GM21381 (cell line): ENCODE results near the gene AHCYL2.
"Not testable (repeated sequence)": the region's sequence is repeated elsewhere in the genome, so short reads cannot be mapped to it uniquely, and the experiment has no call there.

ENCODE experiments used
- ATAC-seq: cut with Tn5 transposase; IDR thresholded peaks from one replicate; pipeline ENCODE4 v1.9.1; 2021; ENCODE audit warnings: mild to moderate bottlenecking, moderate library complexity; ENCODE audit not compliant: unreplicated experiment

AHCYL2 gene

GRCh38 chr7:129282865-129283264, 58.0 kb downstream of the AHCYL2 start:
- no peak for ATAC-seq

DNA sequence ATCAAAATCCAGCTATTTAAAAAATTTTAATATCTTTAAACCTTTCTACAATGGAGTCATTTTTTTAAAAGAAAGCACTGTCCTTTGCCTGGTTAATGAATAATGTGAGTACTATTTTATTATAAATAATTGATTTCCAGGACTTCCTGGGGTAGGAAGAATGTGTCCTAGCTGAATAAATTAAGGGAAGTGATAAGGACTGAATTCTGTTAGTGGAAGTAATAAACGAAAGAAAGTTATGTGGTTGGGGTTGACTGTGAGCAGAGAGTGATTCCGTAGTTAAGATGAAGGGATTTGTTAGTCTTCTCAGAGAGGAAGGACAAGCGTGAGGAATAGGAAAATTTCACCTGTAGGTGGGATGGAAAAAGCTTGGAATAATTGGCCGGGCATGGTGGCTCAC, 59.1 kb downstream of the AHCYL2 start:
- ATAC-seq, result no peak

DNA sequence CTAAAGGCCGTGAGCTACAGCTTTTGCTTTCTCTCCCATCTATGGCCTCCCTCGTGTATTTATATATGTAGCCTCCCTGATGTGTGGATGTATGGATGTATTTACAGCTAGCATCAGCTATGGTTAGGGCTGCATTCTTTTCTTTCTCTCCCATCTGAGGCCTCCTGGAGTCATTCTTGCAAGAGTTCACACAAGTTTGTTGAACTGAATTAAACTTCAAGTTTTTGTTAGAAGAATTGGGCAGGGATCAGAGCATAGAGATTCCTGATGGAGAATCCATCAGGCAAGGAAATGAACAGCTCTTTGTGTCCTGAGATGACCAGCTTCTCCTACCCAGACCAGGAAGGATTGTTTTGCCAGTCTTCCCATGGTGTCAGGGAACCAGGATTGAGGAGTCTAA, 60.3 kb downstream of the AHCYL2 start:
- no peak for ATAC-seq

DNA sequence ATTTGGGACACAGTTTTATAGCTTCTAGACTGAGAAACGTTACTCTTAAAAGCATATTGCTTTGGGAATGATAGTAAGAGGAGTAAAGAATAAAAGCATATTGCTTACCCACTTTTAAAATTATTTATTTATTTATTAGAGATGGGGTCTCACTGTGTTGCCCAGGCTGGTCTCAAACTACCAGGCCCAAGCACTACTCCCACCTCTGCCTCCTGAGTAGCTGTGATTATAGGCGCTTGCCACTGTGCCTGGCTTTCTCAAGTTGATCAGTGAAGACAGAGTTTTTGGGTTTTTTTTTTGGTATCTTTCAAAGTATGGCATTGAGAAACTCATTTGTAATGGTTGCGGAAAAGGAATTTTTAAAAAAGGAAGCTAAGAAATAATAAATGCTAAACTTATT, 68.0 kb downstream of the AHCYL2 start:
- no peak for ATAC-seq

DNA sequence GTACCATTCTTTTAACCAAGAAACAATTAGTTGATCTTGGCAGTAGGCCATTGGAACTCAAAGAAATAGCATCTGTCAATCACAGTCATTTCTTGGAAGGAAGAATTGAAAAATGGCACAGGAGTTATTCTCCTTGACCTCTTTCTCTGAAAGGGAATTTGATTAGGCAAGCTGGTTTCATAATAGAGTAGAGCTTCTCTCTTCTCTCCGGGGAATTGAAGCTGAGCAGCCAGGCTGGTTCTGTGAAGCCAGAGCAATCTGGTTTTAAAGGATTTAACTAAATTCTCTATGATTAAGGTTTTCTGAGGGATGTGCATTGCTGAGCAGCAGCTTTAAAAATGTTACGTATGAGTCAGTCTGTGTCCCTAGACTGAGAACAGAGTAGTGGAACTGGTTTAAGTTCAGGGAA, 70.2 kb downstream of the AHCYL2 start:
- no peak for ATAC-seq

- ATAC-seq, result no peak
Observed at GRCh38 chr7:129298268-129298893, 73.6 kb downstream of the AHCYL2 start.

DNA sequence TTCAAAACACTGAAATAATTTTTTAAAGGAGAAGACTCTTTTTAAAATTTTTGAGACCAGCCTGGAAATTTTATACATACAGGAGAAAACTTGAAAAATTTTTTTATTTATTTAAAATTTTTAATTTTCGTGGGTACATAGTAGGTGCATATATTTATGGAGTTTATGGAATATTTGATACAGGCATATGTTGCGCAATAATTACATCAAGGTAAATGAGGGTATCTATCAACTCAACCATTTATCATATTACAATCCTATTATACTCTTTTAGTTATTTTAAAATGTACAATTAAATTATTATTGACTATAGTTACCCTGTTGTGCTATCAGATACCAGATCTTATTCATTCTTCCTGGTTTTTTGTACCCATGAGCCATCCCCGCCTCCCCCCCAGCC, 75.1 kb downstream of the AHCYL2 start:
- ATAC-seq, result no peak

DNA sequence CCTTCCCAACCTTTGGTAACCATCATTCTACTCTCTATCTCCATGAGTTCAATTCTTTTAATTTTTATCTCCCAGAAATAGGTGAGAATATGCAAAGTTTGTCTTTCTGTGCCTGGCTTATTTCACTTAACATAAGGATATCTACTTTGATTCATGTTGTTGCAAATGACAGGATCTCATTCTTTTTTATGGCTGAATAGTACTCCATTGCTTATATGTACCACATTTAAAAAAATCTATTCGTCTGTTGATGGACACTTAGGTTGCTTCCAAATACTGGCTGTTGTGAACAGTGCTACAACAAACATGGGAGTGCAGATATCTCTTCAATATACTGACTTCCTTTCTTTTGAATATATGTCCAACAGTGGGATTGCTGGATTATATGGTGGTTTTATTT, 75.5 kb downstream of the AHCYL2 start:
- ATAC-seq, result not testable (repeated sequence)

DNA sequence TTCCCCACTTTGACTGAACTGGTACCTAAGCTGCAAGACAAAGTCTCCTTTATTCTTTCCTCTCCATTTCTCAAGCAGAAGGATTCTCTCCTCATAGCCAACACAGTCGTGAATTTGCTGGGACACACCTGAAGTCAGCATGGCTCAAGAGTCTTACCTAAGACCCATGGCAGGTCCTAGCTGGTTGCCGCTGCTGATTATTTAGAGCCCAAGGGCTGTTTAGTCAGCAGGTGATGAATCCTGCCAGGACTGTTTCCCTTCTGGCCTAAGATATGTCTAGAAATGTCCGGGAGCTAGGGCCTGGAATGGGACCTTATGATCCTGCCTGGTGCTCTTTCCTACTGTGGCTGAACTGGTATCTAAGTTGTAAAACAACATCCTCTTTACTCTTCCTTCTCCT, 82.8 kb downstream of the AHCYL2 start:
- ATAC-seq, result no peak

- no peak for ATAC-seq
Observed at GRCh38 chr7:129308047-129308446, 83.2 kb downstream of the AHCYL2 start.

GRCh38 chr7:129311429-129311828, 86.6 kb downstream of the AHCYL2 start:
- no peak for ATAC-seq

DNA sequence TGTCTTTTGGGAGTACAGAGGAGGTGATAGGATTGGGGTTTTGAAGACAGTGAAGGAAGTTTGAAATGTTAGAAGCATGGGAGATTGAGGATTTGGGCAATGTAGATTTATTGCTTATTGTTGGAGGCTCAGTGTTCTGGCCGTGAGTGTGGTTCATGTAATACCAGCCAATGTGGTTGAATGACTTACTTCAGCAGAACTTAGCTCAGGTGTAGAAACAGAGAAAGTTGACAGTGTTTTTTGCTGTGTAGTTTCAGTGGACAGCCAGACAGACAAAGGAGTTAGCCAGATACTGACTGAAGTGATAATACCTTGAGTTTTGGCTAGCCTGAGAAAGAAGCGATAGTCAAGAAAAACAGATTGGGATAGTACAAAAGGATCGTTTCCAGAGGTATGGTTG, 88.5 kb downstream of the AHCYL2 start:
- ATAC-seq, result no peak

DNA sequence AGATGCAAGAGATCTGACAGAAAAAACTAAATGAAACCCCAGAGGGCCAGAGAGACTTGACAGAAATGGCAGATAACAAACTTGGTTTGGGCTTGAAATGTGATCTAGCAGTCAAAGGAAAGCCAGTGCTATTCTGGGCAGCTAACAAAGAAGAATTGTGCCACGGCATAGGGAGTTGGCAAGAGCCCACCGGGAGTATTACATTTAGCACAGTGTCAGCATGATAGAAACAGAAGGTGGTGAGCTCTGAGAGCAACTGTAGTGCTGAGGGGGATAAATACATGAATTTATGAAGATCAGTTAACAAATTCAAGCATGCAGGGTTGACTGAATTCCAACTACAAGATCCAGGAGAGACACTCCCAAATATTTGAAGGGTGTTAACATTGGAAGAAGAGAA, 91.1 kb downstream of the AHCYL2 start:
- no peak for ATAC-seq

- no peak for ATAC-seq
Observed at GRCh38 chr7:129317450-129317849, 92.6 kb downstream of the AHCYL2 start.

GRCh38 chr7:129327076-129327475, 102.2 kb downstream of the AHCYL2 start:
- ATAC-seq, result no peak

DNA sequence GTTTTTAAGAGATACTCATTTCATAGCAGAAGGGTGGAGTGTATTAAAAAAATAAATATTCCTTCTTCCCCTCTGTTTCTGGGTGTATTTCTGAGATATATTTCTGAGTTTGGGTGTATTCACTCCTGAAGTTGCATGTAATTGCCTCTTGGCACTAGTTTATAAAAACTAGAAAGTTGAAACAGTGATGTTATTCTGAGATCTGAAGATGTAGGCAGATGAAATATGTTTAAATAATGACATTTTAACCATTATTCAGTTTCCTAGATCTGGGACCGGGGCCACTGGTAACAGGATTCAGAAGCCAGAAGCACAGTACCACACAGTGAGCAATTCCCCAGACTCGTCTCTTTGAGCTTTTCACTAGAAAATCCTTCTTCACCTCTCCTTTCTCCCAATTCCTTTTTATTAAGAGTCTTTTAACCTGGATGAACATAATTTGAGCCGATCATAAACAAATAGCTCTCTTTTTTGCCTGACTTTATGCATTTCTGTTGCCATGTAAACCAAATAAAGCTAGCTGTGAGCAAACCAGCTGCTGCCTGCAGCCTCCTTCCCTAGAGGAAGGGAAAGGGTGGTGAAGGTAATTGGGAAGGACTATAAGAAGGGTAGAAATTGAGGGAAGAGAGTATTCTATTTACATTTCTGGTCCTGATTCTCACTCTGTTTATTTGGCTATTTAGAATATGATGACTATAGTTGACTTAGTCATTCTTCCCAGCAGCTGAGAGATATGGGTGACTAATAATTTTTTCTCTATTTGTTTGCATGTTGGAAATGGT, 107.6 kb downstream of the AHCYL2 start:
- no peak for ATAC-seq

- no peak for ATAC-seq
Observed at GRCh38 chr7:129334473-129334872, 109.6 kb downstream of the AHCYL2 start.

- ATAC-seq, result no peak
Observed at GRCh38 chr7:129338450-129338849, 113.6 kb downstream of the AHCYL2 start.

GRCh38 chr7:129341212-129341611, 116.4 kb downstream of the AHCYL2 start:
- ATAC-seq, result no peak

DNA sequence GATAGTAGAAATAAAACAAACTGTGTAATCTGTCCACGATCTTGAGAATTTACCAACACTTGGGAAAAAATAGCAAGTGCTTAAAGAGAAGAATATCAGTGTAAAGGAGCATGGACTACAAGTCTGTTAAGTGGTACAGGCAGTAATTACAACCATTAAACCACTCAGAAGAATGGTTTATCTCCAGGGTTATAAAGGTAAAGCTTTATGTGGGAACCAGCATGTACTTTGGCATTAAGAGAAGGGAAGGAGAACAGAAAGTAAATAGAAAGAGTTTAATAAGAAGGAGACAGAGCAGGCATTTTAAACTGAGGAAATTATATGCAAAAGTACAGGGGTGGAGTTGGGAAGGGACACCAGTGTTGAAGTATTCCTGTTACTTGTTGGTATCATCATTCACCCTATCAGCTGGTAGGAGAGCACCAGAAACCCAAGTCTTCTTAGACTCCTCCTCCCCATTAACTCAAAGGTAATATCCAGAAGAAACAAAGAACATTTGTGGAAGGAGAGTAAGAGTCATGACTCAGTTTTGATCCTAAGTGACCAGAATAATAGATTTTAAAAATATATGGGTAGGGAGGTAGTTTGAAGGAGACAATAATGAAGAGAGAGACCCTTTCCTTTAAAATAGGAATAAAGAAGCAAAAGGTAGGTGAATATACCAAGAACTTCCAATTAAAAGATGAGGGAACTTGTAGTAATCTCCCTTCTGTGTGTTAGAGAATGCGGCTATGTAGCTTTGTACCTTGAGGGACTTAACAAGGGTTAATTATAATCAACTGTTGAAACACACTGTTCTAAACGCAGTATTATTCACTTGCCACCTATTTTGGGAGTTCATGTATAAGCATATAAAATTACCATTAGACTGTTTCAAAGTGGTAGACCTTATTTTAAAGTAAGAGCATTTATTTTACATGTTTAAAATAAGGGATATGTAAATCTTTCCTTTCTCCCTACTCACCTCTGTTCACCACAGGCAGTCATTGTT, 117.3 kb downstream of the AHCYL2 start:
- no peak for ATAC-seq

GRCh38 chr7:129343099-129343700, 118.4 kb downstream of the AHCYL2 start:
- ATAC-seq, result no peak
